Upper lobe of right lung (tissue), 1 donor: ENCODE results near the gene THSD4. TPM values are rescaled to one million over a fixed set of nuclear protein-coding genes. Genes with fewer than 3 reads are reported as not detected.
A peak's percentile ranks its signal among the peaks of the same experiment; 100 is the strongest.

ENCODE experiments used
- ATAC-seq: fragments of 200-7000 bp; cut with Tn5 transposase; one replicate; pipeline ENCODE4 v1.9.1; 2020; ENCODE audit warnings: mild to moderate bottlenecking, moderate library complexity
- DNase-seq: peaks from one replicate; pipeline ENCODE4 v3.0.0-alpha.2; 2020
- H3K27ac ChIP-seq: fragments of 200-600 bp; one replicate; pipeline ENCODE4 v1.8.0; 2022
- H3K27me3 ChIP-seq: fragments of 200-600 bp; one replicate; pipeline ENCODE4 v1.8.0; 2022; ENCODE audit warnings: mild to moderate bottlenecking
- H3K36me3 ChIP-seq: fragments of 200-600 bp; one replicate; pipeline ENCODE4 v1.8.0; 2022
- H3K4me1 ChIP-seq: fragments of 200-600 bp; one replicate; pipeline ENCODE4 v1.8.0; 2022
- H3K4me3 ChIP-seq: fragments of 200-600 bp; one replicate; pipeline ENCODE4 v1.8.0; 2022; ENCODE audit warnings: mild to moderate bottlenecking
- H3K9me3 ChIP-seq: fragments of 200-600 bp; one replicate; pipeline ENCODE4 v1.8.0; 2022
- intact Hi-C: fragments of 100-400 bp; cut with DNase I; formaldehyde crosslinking; loops from one replicate; pipeline ENCODE4 v1.11.0; 2022
- total RNA-seq: library from RNA; stranded (reverse); fragmentation: NEBNext Ultra II Directional; extraction: Animal tissue kit (Norgen Biotek cat#: 25700); gene quantifications from one replicate; pipeline ENCODE4 v1.2.1, GENCODE V29; 2021
- TF ChIP-seq, protein P1 (sequence below): fragments of 200-600 bp; IDR thresholded peaks from one replicate; pipeline ENCODE4 v1.8.0; 2022; ENCODE audit warnings: antibody characterized with exemption
- donor health status: DM: no; HTN: yes; CAD: no; lungs with severe emphysema.

The THSD4 gene
- total RNA-seq, 1 donor from 2014 or later: 25.6 TPM

DNA sequence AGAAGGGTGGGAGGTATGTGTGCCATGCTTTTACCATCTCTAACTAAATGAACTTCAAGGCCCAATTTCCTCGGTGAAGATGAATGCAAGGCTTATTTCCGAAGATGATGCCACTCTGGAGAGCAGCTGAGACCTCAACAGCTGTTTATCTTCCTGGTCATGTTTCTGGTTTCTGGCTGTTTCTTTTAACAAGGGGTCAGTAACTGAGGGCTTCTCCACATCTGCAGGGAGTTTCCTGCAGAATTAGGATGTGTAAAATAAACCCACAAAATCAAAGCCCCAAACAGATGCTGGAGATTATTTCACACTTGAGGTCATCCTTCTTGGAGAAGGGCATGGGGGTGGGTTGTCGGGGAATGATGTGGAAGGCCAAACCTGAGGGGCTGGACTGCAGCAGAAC is 220.3 kb downstream of the THSD4 start:
- Histone ChIP-seq H3K9me3 (no peaks in the 10 kb centered on the region), H3K27ac (no peak overlapping the region), H3K4me1 (peaks cover 5% of the 10 kb centered on the region), H3K27me3 (no peaks in the 10 kb centered on the region), H3K36me3 (no peaks in the 10 kb centered on the region), H3K4me3 (no peak overlapping the region)
- intact Hi-C loops: no loop called here
- TF ChIP-seq, protein P1, sequence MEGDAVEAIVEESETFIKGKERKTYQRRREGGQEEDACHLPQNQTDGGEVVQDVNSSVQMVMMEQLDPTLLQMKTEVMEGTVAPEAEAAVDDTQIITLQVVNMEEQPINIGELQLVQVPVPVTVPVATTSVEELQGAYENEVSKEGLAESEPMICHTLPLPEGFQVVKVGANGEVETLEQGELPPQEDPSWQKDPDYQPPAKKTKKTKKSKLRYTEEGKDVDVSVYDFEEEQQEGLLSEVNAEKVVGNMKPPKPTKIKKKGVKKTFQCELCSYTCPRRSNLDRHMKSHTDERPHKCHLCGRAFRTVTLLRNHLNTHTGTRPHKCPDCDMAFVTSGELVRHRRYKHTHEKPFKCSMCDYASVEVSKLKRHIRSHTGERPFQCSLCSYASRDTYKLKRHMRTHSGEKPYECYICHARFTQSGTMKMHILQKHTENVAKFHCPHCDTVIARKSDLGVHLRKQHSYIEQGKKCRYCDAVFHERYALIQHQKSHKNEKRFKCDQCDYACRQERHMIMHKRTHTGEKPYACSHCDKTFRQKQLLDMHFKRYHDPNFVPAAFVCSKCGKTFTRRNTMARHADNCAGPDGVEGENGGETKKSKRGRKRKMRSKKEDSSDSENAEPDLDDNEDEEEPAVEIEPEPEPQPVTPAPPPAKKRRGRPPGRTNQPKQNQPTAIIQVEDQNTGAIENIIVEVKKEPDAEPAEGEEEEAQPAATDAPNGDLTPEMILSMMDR: no peak
- DNase-seq (no peak), ATAC-seq (no peak)

DNA sequence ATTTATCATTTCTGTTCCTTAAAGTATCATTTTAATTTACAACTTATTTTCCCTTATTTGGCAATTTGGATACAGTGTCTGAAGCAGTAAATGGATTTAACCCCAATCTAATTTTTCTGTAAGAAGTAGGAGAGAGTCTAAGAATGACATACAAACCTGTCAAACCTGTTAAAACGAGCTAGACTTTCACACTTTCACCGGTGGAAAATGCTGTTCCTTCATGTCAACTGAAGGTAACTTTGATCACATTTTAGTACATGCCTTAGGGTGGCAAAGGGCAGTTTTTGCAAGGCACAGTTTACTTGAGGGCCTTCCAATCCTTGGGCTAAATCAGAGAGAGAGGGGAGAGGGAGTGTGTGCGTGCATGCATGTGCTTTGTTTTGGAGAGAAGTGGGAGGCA is 221.4 kb downstream of the THSD4 start:
- Histone ChIP-seq H3K4me3 (no peak overlapping the region), H3K9me3 (no peaks in the 10 kb centered on the region), H3K36me3 (no peaks in the 10 kb centered on the region), H3K4me1 (peaks cover 5% of the 10 kb centered on the region), H3K27me3 (no peaks in the 10 kb centered on the region), H3K27ac (no peak overlapping the region)
- TF ChIP-seq, protein P1: no peak
- ATAC-seq: no peak
- no peak for DNase-seq
- intact Hi-C loops: no loop called here

DNA sequence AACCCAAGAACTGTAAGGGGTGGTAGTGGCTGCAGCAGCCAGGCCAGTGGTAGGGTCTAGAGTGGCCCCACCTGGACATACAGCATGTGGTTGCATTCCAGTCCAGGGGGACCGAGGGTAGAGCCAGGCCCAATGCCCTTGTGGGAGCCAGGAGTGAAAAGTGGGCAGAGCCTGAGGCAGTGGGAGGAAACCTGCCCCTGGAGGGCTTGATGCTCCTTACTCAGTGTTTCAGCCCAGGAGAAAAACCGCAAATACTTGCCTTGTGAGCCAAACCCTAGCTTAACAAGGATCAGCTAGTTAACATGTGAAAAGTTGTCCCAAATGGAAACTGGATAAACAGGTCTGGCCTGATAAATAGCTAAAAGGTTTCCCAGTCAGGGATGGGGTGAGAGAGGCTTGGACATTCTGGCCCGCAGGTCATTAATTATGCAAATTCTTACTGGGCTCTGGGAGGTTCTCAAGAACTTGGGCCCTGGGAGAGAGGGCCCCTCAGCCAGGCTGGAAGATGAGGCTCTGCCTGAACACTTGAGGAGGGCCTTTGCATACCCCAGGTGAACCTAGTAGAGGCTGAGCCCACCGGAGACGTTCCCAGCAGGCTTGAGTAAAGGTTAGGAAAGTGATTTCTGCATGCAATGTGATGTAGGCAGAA is 222.1 kb downstream of the THSD4 start:
- intact Hi-C loops: no loop called here
- DNase-seq: no peak
- Histone ChIP-seq H3K4me1 (peaks cover 5% of the 10 kb centered on the region), H3K36me3 (no peaks in the 10 kb centered on the region), H3K4me3 (no peak overlapping the region), H3K27me3 (no peaks in the 10 kb centered on the region), H3K9me3 (no peaks in the 10 kb centered on the region), H3K27ac (no peak overlapping the region)
- peak; percentile 86 for ATAC-seq
- TF ChIP-seq, protein P1: no peak

DNA sequence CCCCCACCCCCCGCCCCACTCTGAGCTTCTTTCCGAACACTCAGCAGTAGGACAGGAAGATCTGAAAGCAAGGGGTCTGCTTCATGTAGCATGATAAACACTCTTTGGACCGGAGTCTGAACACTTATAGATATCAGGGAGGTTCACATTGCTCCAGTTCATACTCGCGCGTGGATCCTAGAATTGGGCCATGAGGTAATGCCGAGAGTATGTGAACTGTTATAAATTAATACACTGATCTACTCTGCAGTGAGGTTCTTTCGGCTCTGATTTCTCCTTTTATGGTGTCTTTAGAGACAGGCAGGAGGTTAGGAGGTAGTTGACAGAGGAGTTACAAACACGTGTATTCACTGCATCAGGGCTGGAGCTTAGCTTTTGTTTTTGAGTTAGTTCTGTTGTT is 223.0 kb downstream of the THSD4 start:
- ATAC-seq: no peak
- Histone ChIP-seq H3K4me1 (peaks cover 5% of the 10 kb centered on the region), H3K27ac (no peak overlapping the region), H3K27me3 (no peaks in the 10 kb centered on the region), H3K4me3 (no peak overlapping the region), H3K9me3 (no peaks in the 10 kb centered on the region), H3K36me3 (no peaks in the 10 kb centered on the region)
- TF ChIP-seq, protein P1: no peak
- no peak for DNase-seq
- intact Hi-C loops: no loop called here

DNA sequence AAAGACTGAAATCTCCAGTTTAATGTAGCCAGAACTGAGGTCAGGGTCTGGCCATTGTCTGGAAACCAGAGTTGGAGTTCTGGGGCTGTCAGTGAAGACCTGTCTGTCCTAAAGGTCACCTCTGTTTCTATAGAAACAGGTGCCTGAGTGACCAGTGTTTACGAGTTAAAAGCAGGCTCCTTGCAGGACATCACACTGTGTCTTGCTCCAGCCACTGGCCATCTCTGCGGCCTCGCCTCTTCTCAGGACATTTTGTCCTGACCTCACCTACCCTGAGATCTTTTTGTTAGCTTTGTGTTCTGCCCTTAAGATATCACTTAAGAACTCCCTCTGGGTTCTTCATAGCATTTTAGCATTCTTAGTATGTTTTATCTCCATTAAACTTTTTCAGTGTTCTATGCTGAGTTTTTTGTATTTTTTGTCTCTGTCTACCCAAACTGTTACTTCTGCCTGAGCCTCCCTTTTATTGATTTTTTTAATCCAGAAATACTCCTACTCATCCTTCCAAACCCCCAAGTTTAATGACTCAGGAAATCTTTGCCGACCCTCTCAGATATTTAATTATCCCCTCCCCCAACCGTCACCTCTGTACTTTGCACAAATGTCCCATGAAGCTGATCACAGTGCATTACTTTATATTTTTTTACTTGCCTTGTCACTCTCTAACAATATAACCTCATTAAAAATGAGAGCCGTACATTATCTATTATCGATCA is 223.7 kb downstream of the THSD4 start:
- H3K4me3 ChIP-seq: no peak overlapping the region
- H3K4me1 ChIP-seq: peaks cover 5% of the 10 kb centered on the region
- intact Hi-C loops: no loop called here
- TF ChIP-seq, protein P1: no peak
- no peaks in the 10 kb centered on the region for H3K9me3 ChIP-seq
- H3K27ac ChIP-seq: no peak overlapping the region
- no peaks in the 10 kb centered on the region for H3K36me3 ChIP-seq
- no peak for DNase-seq
- H3K27me3 ChIP-seq: no peaks in the 10 kb centered on the region
- ATAC-seq: peak; percentile 35
